Endothelial cell of umbilical vein (primary cell): Measurements from ENCODE around the gene MAPT.

Source experiments
- CTCF ChIP-seq, 2 donors: IDR thresholded peaks; 1 replicate in 1 of 2; 2 replicates in 1 of 2; pipeline ENCODE4 v1.5.1; 2011; ENCODE audit warnings: low read length in 2 of 2, mild to moderate bottlenecking in 2 of 2, moderate library complexity in 2 of 2, control low read depth in 1 of 2, inconsistent platforms in 1 of 2, low read depth in 1 of 2; ENCODE audit not compliant: insufficient read depth in 1 of 2; ENCODE audit errors: extremely low read depth in 1 of 2
- EZH2 ChIP-seq: IDR thresholded peaks from 2 replicates; pipeline ENCODE4 v1.6.1; 2012; ENCODE audit warnings: borderline replicate concordance, low read depth, mild to moderate bottlenecking, moderate library complexity, low read length, inconsistent platforms; ENCODE audit not compliant: severe bottlenecking
- GATA2 ChIP-seq: IDR thresholded peaks from 2 replicates; pipeline ENCODE4 v1.7.0; 2011; ENCODE audit warnings: low read depth, mild to moderate bottlenecking, moderate library complexity, mixed read lengths, low read length; ENCODE audit not compliant: insufficient read length, insufficient read depth
- MYC ChIP-seq: IDR thresholded peaks from one replicate; pipeline ENCODE4 v1.6.1; 2011; ENCODE audit warnings: mild to moderate bottlenecking, low read depth, low read length
- POLR2A ChIP-seq: IDR thresholded peaks from 2 replicates; pipeline ENCODE4 v1.6.1; 2012; ENCODE audit warnings: low read depth, mild to moderate bottlenecking, control low read depth, low read length
- POLR2AphosphoS5 ChIP-seq: IDR thresholded peaks from 2 replicates; pipeline ENCODE4 v1.6.1; 2012; ENCODE audit warnings: low read depth, mild to moderate bottlenecking, control low read depth, low read length, moderate library complexity; ENCODE audit not compliant: insufficient read depth
- TF ChIP-seq, protein P1 (sequence below): IDR thresholded peaks from 2 replicates; pipeline ENCODE4 v1.6.1; 2011; ENCODE audit not compliant: insufficient read depth, insufficient read length

DNA sequence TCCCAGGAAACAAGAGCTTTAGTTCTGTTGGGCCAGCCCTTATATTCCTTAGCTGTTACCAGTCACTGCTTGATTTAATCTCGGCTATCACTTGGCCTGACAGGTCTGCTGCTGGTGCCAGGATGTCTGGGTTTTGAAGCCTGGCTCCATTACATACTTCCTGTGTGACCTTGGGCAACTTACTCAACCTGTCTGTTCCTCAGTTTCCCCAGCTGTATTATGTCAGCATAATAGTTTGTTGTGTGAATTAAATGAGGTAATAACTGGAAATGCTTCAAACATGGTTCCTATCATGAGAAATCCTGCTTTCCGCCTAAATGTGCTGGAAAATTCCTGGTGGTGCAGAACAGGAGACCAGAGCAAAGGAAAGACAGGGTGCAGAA is 54.1 kb downstream of the MAPT start:
- TF ChIP-seq CTCF (IDR thresholded peaks at IDR 0.05; ENCODE audit: extremely low read depth in 1 of 2, insufficient read depth in 1 of 2, low read depth in 1 of 2, low read length in 2 of 2), result no peak
- TF ChIP-seq, protein P1, sequence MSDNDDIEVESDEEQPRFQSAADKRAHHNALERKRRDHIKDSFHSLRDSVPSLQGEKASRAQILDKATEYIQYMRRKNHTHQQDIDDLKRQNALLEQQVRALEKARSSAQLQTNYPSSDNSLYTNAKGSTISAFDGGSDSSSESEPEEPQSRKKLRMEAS, result no peak
- no peak for TF ChIP-seq POLR2AphosphoS5
- no peak for TF ChIP-seq GATA2
- TF ChIP-seq POLR2A, result no peak
- no peak for TF ChIP-seq EZH2
- no peak for TF ChIP-seq MYC
